HEK293 (cell line): ENCODE results near the gene SULF2.
"Not testable (repeated sequence)": the region's sequence is repeated elsewhere in the genome, so short reads cannot be mapped to it uniquely, and the experiment has no call there.

Source experiments
- HIC1 ChIP-seq: fragments of 450-650 bp; formaldehyde crosslinking; IDR thresholded peaks from 2 replicates; pipeline ENCODE4 v1.5.1; 2016; ENCODE audit warnings: missing biosample characterization, missing genetic modification characterization
- SCRT2 ChIP-seq: fragments of 450-650 bp; formaldehyde crosslinking; IDR thresholded peaks from 2 replicates; pipeline ENCODE4 v1.5.1; 2016; ENCODE audit warnings: missing biosample characterization, missing genetic modification characterization
- YY2 ChIP-seq: fragments of 450-650 bp; formaldehyde crosslinking; IDR thresholded peaks from 2 replicates; pipeline ENCODE4 v1.5.1; 2016; ENCODE audit warnings: missing biosample characterization, missing genetic modification characterization
- ZNF558 ChIP-seq: fragments of 450-650 bp; formaldehyde crosslinking; IDR thresholded peaks from 2 replicates; pipeline ENCODE4 v1.5.1; 2016; ENCODE audit warnings: missing biosample characterization, missing genetic modification characterization

GRCh38 chr20:47794264-47794663 lies 9.0 kb upstream of the SULF2 start:
- not testable (repeated sequence) for TF ChIP-seq YY2 (tag by site-specific recombination); SCRT2 (tag by site-specific recombination); ZNF558 (tag by site-specific recombination); HIC1
